Keratinocyte (primary cell): Measurements from ENCODE around the gene FUCA1. TPM values are rescaled to one million over a fixed set of nuclear protein-coding genes. Genes with fewer than 3 reads are reported as not detected.

ENCODE experiments used
- DNase-seq: peaks from one replicate; pipeline ENCODE4 v3.0.0-alpha.2; 2011; ENCODE audit warnings: low read depth, missing footprints, low spot score
- FAIRE-seq: peaks from 2 replicates; lab custom pipeline; 2011; peaks lifted over from hg19 to GRCh38; lab: Jason Lieb, UNC
- H2AFZ ChIP-seq: 2 replicates; pipeline ENCODE4 v1.6.0; 2012; ENCODE audit warnings: low read length, control low read depth, inconsistent platforms; ENCODE audit not compliant: control insufficient read depth
- H3K27ac ChIP-seq: 2 replicates; pipeline ENCODE4 v1.5.1; 2011; ENCODE audit warnings: low read length; ENCODE audit not compliant: control insufficient read depth, insufficient read depth
- H3K27me3 ChIP-seq: 3 replicates; pipeline ENCODE4 v1.6.0; 2011; ENCODE audit warnings: low read length; ENCODE audit not compliant: control insufficient read depth, insufficient read depth; ENCODE audit errors: extremely low read depth
- H3K36me3 ChIP-seq, 2 experiments: 2 replicates in 1 of 2; 3 replicates in 1 of 2; pipeline ENCODE4 v1.5.1; 2011; ENCODE audit warnings: low read length in 2 of 2, mild to moderate bottlenecking in 1 of 2; ENCODE audit not compliant: control insufficient read depth in 2 of 2, insufficient read depth in 2 of 2; ENCODE audit errors: extremely low read depth in 1 of 2
- H3K4me1 ChIP-seq: 3 replicates; pipeline ENCODE4 v1.5.1; 2011; ENCODE audit warnings: low read length; ENCODE audit not compliant: control insufficient read depth, insufficient read depth; ENCODE audit errors: extremely low read depth
- H3K4me2 ChIP-seq: 3 replicates; pipeline ENCODE4 v1.6.0; 2011; ENCODE audit warnings: low read depth, low read length; ENCODE audit not compliant: control insufficient read depth, insufficient read depth; ENCODE audit errors: extremely low read depth
- H3K4me3 ChIP-seq, 3 experiments: fragments of 200-600 bp in 1 of 3; sonication (generic) in 1 of 3; 2 replicates in 2 of 3; 3 replicates in 1 of 3; pipeline ENCODE4 v1.5.1; 2011 to 2016; ENCODE audit warnings: low read length in 3 of 3, mild to moderate bottlenecking in 3 of 3, control low read depth in 2 of 3, inconsistent platforms in 1 of 3, low read depth in 1 of 3, mixed read lengths in 1 of 3, mixed run types in 1 of 3, moderate library complexity in 1 of 3; ENCODE audit not compliant: control insufficient read depth in 2 of 3, insufficient read depth in 2 of 3; ENCODE audit errors: extremely low read depth in 1 of 3
- H3K79me2 ChIP-seq: 2 replicates; pipeline ENCODE4 v1.6.0; 2012; ENCODE audit warnings: low read length; ENCODE audit not compliant: control insufficient read depth, insufficient read depth
- H3K9ac ChIP-seq: 3 replicates; pipeline ENCODE4 v1.6.0; 2011; ENCODE audit warnings: low read length; ENCODE audit not compliant: control insufficient read depth, insufficient read depth; ENCODE audit errors: extremely low read depth
- H3K9me1 ChIP-seq: 3 replicates; pipeline ENCODE4 v1.6.0; 2011; ENCODE audit warnings: low read length; ENCODE audit not compliant: control insufficient read depth, insufficient read depth; ENCODE audit errors: extremely low read depth
- H3K9me3 ChIP-seq: 2 replicates; pipeline ENCODE4 v1.5.1; 2012; ENCODE audit warnings: low read depth, low read length; ENCODE audit not compliant: control insufficient read depth
- H4K20me1 ChIP-seq: 3 replicates; pipeline ENCODE4 v1.6.0; 2011; ENCODE audit warnings: low read length; ENCODE audit not compliant: control insufficient read depth, insufficient read depth; ENCODE audit errors: extremely low read depth
- CTCF ChIP-seq, 3 experiments: IDR thresholded peaks in 1 of 3; conservative IDR thresholded peaks in 1 of 3; optimal IDR thresholded peaks in 1 of 3; 2 replicates in 2 of 3; 3 replicates in 1 of 3; pipeline versions ENCODE3 to v1.5.1; 2011; ENCODE audit warnings: low read length in 3 of 3, mild to moderate bottlenecking in 3 of 3, moderate library complexity in 2 of 3, control low read depth in 1 of 3, inconsistent platforms in 1 of 3; ENCODE audit not compliant: insufficient read depth in 2 of 3; ENCODE audit errors: extremely low read depth in 1 of 3
- EZH2 ChIP-seq: IDR thresholded peaks from one replicate; pipeline ENCODE4 v1.6.1; 2012; ENCODE audit warnings: inconsistent platforms, mild to moderate bottlenecking, low read length, moderate library complexity
- dilution Hi-C: fragments of 300-500 bp; cut with MboI; formaldehyde crosslinking; loops from one replicate; pipeline ENCODE4 v1.7.0; 2020; ENCODE audit warnings: low sequenced_read_pairs; ENCODE audit not compliant: extremely low pct_ligation_motif_present
- polyA plus RNA-seq, 5 experiments: library from polyadenylated mRNA; depleted of rRNA in 3 of 5; stranded (reverse) in 3 of 5; stranded (forward) in 1 of 5; unstranded in 1 of 5; fragments of >200 nt; gene quantifications; 1 replicate in 1 of 5; 2 replicates in 3 of 5; 3 replicates in 1 of 5; pipeline versions ENCODE4 v1.2.1 to v1.2.3, GENCODE V29; 2011 to 2012; ENCODE audit warnings: missing spikeins in 2 of 5, low read depth in 1 of 5, low replicate concordance in 1 of 5

Gene FUCA1
- polyA plus RNA-seq, 1 donor (not counting 4 experiments of a cell fraction or from before 2014, with no cell fraction given) = 11.9 TPM

DNA sequence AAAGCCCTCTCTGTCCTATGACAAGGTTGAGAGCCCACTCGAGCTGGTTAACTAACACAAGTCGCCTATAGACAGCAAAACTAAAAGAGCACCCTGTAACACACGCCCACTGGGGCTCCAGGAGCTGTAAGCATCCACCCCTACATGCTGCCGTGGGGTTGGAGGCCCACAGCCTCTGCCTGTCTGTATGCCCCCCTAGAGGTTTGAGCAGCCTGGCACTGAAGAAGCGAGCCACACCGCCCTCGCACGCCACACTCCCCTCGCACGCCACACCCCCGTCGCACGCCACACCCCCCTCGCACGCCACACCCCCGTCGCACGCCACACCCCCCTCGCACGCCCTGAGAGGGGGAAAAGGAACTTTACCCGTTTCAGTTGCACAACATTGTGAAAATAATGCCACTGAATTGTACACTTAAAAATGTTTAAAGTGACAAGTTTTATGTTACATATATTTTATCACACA lies 29.7 kb downstream of the FUCA1 start:
- no peak overlapping the region for H3K9ac ChIP-seq

DNA sequence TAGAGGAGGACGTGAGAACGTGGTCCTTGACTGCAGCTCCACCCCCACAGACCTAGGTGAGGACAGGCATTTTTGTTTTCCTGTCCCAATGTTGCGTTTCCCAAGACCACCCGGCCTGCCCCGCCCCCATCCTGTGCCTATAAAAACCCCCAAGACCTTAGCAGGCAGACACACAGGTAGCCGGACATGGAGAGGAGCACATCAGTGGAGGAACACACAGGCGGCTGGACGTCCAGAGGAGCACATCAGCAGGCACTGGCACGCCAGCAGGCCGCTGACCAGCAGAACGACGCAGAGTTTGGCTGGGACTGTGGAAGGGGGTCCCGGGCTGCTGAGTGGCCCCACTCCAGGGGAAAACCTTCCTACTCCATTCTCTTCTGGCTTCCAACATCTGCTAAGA lies 30.2 kb downstream of the FUCA1 start:
- H3K27ac ChIP-seq = no peak overlapping the region
- H3K4me3 ChIP-seq = peak overlapping the region in 1 of 3 experiments; percentile 47
- H3K4me1 ChIP-seq = peaks cover 3% of the 10 kb centered on the region
- no peak for DNase-seq
- peak overlapping the region; percentile 78 for H3K4me2 ChIP-seq
- no peak for FAIRE-seq
- no peaks in the 10 kb centered on the region for H3K9me1 ChIP-seq
- H3K9ac ChIP-seq = no peak overlapping the region
- H3K9me3 ChIP-seq = no peaks in the 10 kb centered on the region
- no peaks in the 10 kb centered on the region for H3K79me2 ChIP-seq
- dilution Hi-C loops = no loop called here
- no peaks in the 10 kb centered on the region for H4K20me1 ChIP-seq
- H3K27me3 ChIP-seq = peaks cover 6% of the 10 kb centered on the region
- no peak overlapping the region for H2AFZ ChIP-seq
- no peaks in the 10 kb centered on the region for H3K36me3 ChIP-seq
- TF ChIP-seq EZH2 (no peak), CTCF (optimal IDR thresholded peaks at IDR 0.05 in 1 of 3, IDR thresholded peaks at IDR 0.05 in 1 of 3, conservative IDR thresholded peaks at IDR 0.05 in 1 of 3; ENCODE audit: extremely low read depth in 1 of 3, insufficient read depth in 2 of 3, low read length in 3 of 3) (no peak)

More for the DNA sequence above, 29.7 kb downstream of the FUCA1 start:
- Histone ChIP-seq H3K4me2 (peak overlapping the region; percentile 78), H3K36me3 (no peaks in the 10 kb centered on the region), H3K79me2 (no peaks in the 10 kb centered on the region), H3K27me3 (peaks cover 6% of the 10 kb centered on the region), H3K9me3 (no peaks in the 10 kb centered on the region), H3K27ac (no peak overlapping the region), H3K9me1 (no peaks in the 10 kb centered on the region), H4K20me1 (no peaks in the 10 kb centered on the region), H3K4me1 (peaks cover 3% of the 10 kb centered on the region), H2AFZ (peak overlapping the region; percentile 73), H3K4me3 (peak overlapping the region in 2 of 3 experiments; percentile 47 to 50)
- TF ChIP-seq CTCF (optimal IDR thresholded peaks at IDR 0.05 in 1 of 3, IDR thresholded peaks at IDR 0.05 in 1 of 3, conservative IDR thresholded peaks at IDR 0.05 in 1 of 3; ENCODE audit: extremely low read depth in 1 of 3, insufficient read depth in 2 of 3, low read length in 3 of 3) (no peak), EZH2 (no peak)
- FAIRE-seq = no peak
- dilution Hi-C loops = no loop called here
- DNase-seq = no peak
